T1000 (cell line): Measurements from ENCODE around the gene TMPRSS15.

Experiments used
- DNase-seq: peaks from one replicate; lab custom pipeline; 2025; ENCODE audit warnings: mixed read lengths; lab: John Stamatoyannopoulos, UW

The TMPRSS15 gene

DNA sequence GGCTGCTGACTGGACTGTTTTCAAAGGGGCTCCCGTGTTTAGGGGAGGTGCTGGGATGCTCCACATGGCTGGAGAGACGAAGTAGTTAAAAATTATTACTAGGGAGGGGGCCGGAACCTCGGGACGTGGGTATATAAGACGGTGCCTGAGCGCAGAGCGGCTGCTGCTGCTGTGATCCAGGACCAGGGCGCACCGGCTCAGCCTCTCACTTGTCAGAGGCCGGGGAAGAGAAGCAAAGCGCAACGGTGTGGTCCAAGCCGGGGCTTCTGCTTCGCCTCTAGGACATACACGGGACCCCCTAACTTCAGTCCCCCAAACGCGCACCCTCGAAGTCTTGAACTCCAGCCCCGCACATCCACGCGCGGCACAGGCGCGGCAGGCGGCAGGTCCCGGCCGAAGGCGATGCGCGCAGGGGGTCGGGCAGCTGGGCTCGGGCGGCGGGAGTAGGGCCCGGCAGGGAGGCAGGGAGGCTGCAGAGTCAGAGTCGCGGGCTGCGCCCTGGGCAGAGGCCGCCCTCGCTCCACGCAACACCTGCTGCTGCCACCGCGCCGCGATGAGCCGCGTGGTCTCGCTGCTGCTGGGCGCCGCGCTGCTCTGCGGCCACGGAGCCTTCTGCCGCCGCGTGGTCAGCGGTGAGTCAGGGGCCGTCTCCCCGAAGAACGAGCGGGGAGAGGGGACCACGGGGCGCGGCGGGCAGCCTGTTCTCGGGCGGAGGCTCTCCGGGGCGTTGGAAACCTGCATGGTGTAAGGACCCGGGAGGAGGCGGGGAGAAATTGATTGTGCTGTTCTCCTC, 158.7 kb downstream of the TMPRSS15 start, which contains the start of gene CHODL:
Gene CHODL, plus strand, starts transcription at position 163 of the 793 bp plus-strand sequence. Its CDS starts 391 bp downstream, at position 554.
- DNase-seq: no peak

DNA sequence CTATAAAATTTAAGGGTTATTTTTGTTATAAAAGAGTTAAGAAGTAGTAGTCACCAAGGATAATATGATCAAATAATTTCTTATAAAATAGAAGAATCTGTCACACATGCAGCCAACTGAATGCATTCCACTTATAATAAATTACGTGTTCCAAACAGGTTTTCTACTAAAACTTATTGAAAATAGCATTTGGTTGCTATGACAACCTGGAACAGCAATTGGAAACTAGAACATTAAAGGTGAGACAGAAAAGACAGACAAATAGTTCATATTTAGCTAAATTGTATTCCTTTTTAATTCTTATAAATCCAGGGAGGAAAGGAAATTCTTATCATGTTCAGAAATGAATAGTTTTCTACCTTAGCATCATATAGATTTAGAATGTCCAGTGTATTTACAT, 168.0 kb downstream of the TMPRSS15 start:
- DNase-seq: no peak

DNA sequence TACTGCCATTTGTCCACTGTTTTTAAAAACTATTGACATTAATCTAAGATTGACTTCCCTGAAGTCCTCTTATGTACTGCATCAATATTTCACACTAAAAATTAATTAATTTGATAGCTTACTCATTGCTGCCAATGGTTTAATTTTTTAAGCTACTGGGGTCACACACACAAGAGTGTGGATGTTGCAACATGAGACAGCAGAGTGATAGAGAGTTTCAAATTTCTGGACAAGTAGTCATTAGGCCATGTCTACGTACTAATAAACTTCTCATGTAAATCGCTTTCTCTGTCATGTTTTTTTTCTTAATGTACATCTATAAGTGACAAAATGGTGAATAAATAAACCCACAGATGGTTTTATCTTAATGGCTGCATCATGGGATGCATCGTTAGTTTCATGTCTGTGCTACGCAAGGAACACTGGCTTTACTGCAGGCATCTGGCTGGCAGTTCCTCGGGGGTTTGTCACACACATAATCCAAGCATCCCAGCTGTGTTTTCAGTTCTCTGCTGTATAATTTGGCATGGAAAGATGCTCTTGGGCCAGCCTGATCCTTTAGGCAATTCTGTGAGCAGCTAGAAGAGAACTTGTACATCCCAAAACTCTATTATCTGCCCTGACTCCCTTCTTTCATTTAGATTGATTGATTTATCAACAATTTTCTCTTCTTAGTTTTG, 175.4 kb downstream of the TMPRSS15 start:
- no peak for DNase-seq

DNA sequence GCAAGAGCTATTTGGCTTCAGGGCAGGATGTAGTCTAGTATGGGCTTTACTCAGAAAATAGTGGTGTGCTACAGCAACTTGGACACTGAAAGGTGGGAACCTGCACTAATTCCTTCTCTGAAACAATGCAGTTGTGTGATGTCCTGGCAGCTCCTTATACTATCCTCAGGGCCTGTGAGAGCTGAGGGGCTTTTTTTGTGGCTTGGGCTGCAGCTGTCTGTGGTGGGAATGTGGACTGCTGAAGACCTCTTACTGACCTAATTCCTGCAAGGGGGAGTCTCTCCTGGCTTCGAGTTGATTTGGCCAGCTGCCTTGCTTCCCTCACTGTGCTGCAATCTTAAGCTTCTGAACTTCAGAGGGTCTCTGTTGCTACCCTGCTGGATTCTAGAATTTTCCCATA, 181.2 kb downstream of the TMPRSS15 start:
- no peak for DNase-seq

DNA sequence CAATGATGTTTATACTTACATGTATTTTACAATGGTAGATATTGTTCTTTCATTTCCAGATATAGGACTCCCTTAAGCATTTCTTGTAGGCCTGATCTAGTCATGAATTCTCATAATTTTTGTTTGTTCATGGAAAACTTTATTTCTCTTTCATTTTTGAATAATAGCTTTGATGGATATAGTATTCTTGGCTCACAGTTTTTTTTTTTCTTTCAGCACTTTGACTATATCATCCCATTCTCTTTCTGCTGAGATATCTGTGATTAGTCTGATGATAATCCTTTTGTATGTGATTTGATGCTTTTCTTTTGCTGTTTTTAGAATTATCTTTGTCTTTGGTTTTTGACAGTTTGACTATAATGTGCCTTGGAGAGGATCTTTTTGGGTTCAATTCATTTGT, 183.1 kb downstream of the TMPRSS15 start:
- DNase-seq: no peak
